Transverse colon (tissue), 4 donors: ENCODE data around the gene MAPK1IP1L. TPM values are rescaled to one million over a fixed set of nuclear protein-coding genes. Genes with fewer than 3 reads are reported as not detected.

Experiments used
- DNase-seq: peaks from one replicate; pipeline ENCODE4 v3.0.0-alpha.2; 2019
- H3K27ac ChIP-seq, 4 donors: fragments of 200-600 bp; sonication (generic); 2 replicates each; pipeline ENCODE4 v1.5.1; 2016 to 2018; ENCODE audit warnings: inconsistent platforms in 4 of 4
- H3K27me3 ChIP-seq: fragments of 200-600 bp; sonication (generic); 2 replicates; pipeline ENCODE4 v1.5.1; 2017; ENCODE audit warnings: inconsistent platforms
- H3K36me3 ChIP-seq, 4 donors: fragments of 200-600 bp; sonication (generic); 2 replicates each; pipeline ENCODE4 v1.5.1; 2017 to 2019; ENCODE audit warnings: inconsistent platforms in 4 of 4
- H3K4me1 ChIP-seq, 4 donors: fragments of 200-600 bp; sonication (generic); 2 replicates each; pipeline ENCODE4 v1.5.1; 2017 to 2020; ENCODE audit warnings: inconsistent platforms in 4 of 4
- H3K4me3 ChIP-seq, 4 donors: fragments of 200-600 bp; sonication (generic); 1 replicate in 1 of 4; 2 replicates in 3 of 4; pipeline versions ENCODE4 v1.5.1 to v1.6.1; 2017 to 2019; ENCODE audit warnings: inconsistent platforms in 4 of 4
- H3K9me3 ChIP-seq, 2 donors: fragments of 200-600 bp; sonication (generic); 2 replicates each; pipeline ENCODE4 v1.5.1; 2017 to 2019; ENCODE audit warnings: inconsistent platforms in 2 of 2
- CTCF ChIP-seq, 5 experiments: fragments of 200-600 bp in 3 of 5; fragments of 450-650 bp in 2 of 5; sonication (generic) in 3 of 5; IDR thresholded peaks; 1 replicate in 2 of 5; 2 replicates in 3 of 5; pipeline ENCODE4 v1.5.1; 2016 to 2017; ENCODE audit warnings: antibody characterized with exemption in 5 of 5, inconsistent platforms in 3 of 5, mild to moderate bottlenecking in 2 of 5, moderate library complexity in 1 of 5
- EP300 ChIP-seq: sonication (generic); formaldehyde crosslinking; IDR thresholded peaks from one replicate; pipeline ENCODE4 v1.6.1; 2017; ENCODE audit warnings: antibody characterized with exemption, low read depth
- POLR2A ChIP-seq: fragments of 450-650 bp; IDR thresholded peaks from one replicate; pipeline ENCODE4 v1.6.1; 2016; ENCODE audit warnings: antibody characterized with exemption, mild to moderate bottlenecking, moderate library complexity
- POLR2AphosphoS5 ChIP-seq, 3 donors: sonication (generic); formaldehyde crosslinking; IDR thresholded peaks; one replicate each; pipeline ENCODE4 v1.6.1; 2016; ENCODE audit warnings: antibody characterized with exemption in 3 of 3
- WGBS, 2 donors: methylation state at CpG; one replicate each; pipeline ENCODE4 v1.1.5; 2018; ENCODE audit warnings: low coverage in 1 of 2; 5-methylcytosine and 5-hydroxymethylcytosine counted together
- in situ Hi-C, 4 donors: fragments of 200-750 bp; cut with MboI; loops; one replicate each; pipeline versions ENCODE4 v1.15.0 to v1.15.1; 2017; ENCODE audit warnings: low sequenced_read_pairs in 3 of 4, low pct_ligation_motif_present in 1 of 4, low pct_unique_long_range_greater_than_20kb in 1 of 4
- intact Hi-C: fragments of 100-400 bp; cut with DNase I; formaldehyde crosslinking; loops from one replicate; pipeline ENCODE4 v1.15.1; 2023; ENCODE audit warnings: low total_unique reads
- total RNA-seq, 4 donors: library from RNA; depleted of rRNA; stranded (reverse); fragments of >200 nt; gene quantifications; one replicate each; pipeline ENCODE4 v1.1.0, GENCODE V29; 2016

Gene MAPK1IP1L
- total RNA-seq, 4 donors from 2014 or later: 50.2 to 96.9 (median 57.6) TPM

GRCh38 chr14:55065411-55065810 lies 14.0 kb downstream of the MAPK1IP1L start:
- 69 to 79% methylated on average over 2 of the region's 2 CpGs for WGBS, 2 donors
- TF ChIP-seq CTCF (IDR thresholded peaks at IDR 0.05) (no peak), POLR2A (no peak), POLR2AphosphoS5 (IDR thresholded peaks at IDR 0.05) (no peak), EP300 (no peak)
- DNase-seq: no peak
- H3K27me3 ChIP-seq: no peaks in the 10 kb centered on the region
- peaks cover 0 to 5% (median 0%) of the 10 kb centered on the region in 4 donors for H3K4me1 ChIP-seq
- no peaks in the 10 kb centered on the region for H3K9me3 ChIP-seq
- peaks cover 0 to 26% (median 10%) of the 10 kb centered on the region in 4 donors for H3K36me3 ChIP-seq
- intact Hi-C loops (no loop called here), in situ Hi-C loops (no loop called here)
- H3K4me3 ChIP-seq: no peak overlapping the region
- H3K27ac ChIP-seq: peak overlapping the region in 1 of 4 donors; percentile 20

- Histone ChIP-seq H3K27me3 (no peaks in the 10 kb centered on the region), H3K9me3 (no peaks in the 10 kb centered on the region), H3K4me1 (peaks cover 0 to 5% (median 4%) of the 10 kb centered on the region in 4 donors), H3K27ac (no peak overlapping the region), H3K4me3 (no peak overlapping the region), H3K36me3 (peaks cover 0 to 26% (median 10%) of the 10 kb centered on the region in 4 donors)
- TF ChIP-seq EP300 (no peak), POLR2A (no peak), CTCF (IDR thresholded peaks at IDR 0.05) (no peak), POLR2AphosphoS5 (IDR thresholded peaks at IDR 0.05) (no peak)
- WGBS, 2 donors: 88 to 89% methylated on average over 1 of the region's 1 CpG
- intact Hi-C loops: no loop called here
- no peak for DNase-seq
- in situ Hi-C loops: no loop called here
Observed at GRCh38 chr14:55066223-55066622, 14.8 kb downstream of the MAPK1IP1L start.

- no peak for DNase-seq
- H3K4me1 ChIP-seq: peaks cover 0 to 23% (median 6%) of the 10 kb centered on the region in 4 donors
- in situ Hi-C loops: no loop called here
- no peaks in the 10 kb centered on the region for H3K27me3 ChIP-seq
- TF ChIP-seq EP300: no peak
- TF ChIP-seq POLR2AphosphoS5 (IDR thresholded peaks at IDR 0.05): peak in 1 of 3 donors; percentile 22
- no peaks in the 10 kb centered on the region for H3K9me3 ChIP-seq
- peak overlapping the region in 2 of 4 donors; percentile 35 to 53 for H3K27ac ChIP-seq
- intact Hi-C loops: no loop called here
- H3K36me3 ChIP-seq: peaks cover 0 to under 1% (median 0%) of the 10 kb centered on the region in 4 donors
- 48 to 67% methylated on average over 4 of the region's 4 CpGs for WGBS, 2 donors
- no peak overlapping the region for H3K4me3 ChIP-seq
Observed at GRCh38 chr14:55070981-55071411, 19.5 kb downstream of the MAPK1IP1L start.

GRCh38 chr14:55071870-55072640 lies 20.6 kb downstream of the MAPK1IP1L start:
- H3K9me3 ChIP-seq: no peaks in the 10 kb centered on the region
- DNase-seq: no peak
- TF ChIP-seq POLR2AphosphoS5 (IDR thresholded peaks at IDR 0.05) (peak in 1 of 3 donors; percentile 56), POLR2A (no peak)
- intact Hi-C loops (no loop called here), in situ Hi-C loops (no loop called here)
- peaks cover 0 to 23% (median 7%) of the 10 kb centered on the region in 4 donors for H3K4me1 ChIP-seq
- H3K27me3 ChIP-seq: no peaks in the 10 kb centered on the region
- no peaks in the 10 kb centered on the region for H3K36me3 ChIP-seq
- WGBS, 2 donors: 36 to 43% methylated on average over 10 of the region's 10 CpGs
- H3K4me3 ChIP-seq: no peak overlapping the region
- H3K27ac ChIP-seq: peak overlapping the region; percentile 23 to 53 (median 42)

GRCh38 chr14:55073856-55074255 lies 22.4 kb downstream of the MAPK1IP1L start:
- Histone ChIP-seq H3K27me3 (no peaks in the 10 kb centered on the region), H3K27ac (peak overlapping the region in 1 of 4 donors; percentile 36), H3K9me3 (no peaks in the 10 kb centered on the region), H3K4me1 (peaks cover 0 to 23% (median 9%) of the 10 kb centered on the region in 4 donors), H3K4me3 (no peak overlapping the region), H3K36me3 (no peaks in the 10 kb centered on the region)
- TF ChIP-seq EP300: no peak
- no peak for DNase-seq
- WGBS, 2 donors: 62 to 73% methylated on average over 2 of the region's 2 CpGs
- in situ Hi-C loops (no loop called here), intact Hi-C loops (no loop called here)
